ENCODE results near the gene SPTLC1. TPM values are rescaled to one million over a fixed set of nuclear protein-coding genes. Genes with fewer than 3 reads are reported as not detected.
"Not testable (repeated sequence)": the region's sequence is repeated elsewhere in the genome, so short reads cannot be mapped to it uniquely, and the experiment has no call there.

Gene SPTLC1
- total and polyA plus RNA-seq, 10 of the 15 experiments (the other 5 are each of a cell fraction or from before 2014, with no cell fraction given): 38.0 to 68.7 (median 52.8) TPM

- Histone ChIP-seq H3K4me1 (ENCODE audit: control insufficient read depth, insufficient read depth, low read length) (no peaks in the 10 kb centered on the region), H3K27ac (ENCODE audit: control insufficient read depth, insufficient read depth) (no peak overlapping the region), H3K9ac (ENCODE audit: control insufficient read depth, insufficient read depth, low read length) (no peak overlapping the region), H3K4me3 (no peak overlapping the region), H3K36me3 (ENCODE audit: control insufficient read depth in 2 of 2, insufficient read depth in 2 of 2, low read length in 1 of 2) (peaks cover 0 to 3% of the 10 kb centered on the region in 2 experiments; a peak in 1 of 4 replicates), H3K27me3 (replicated peaks in 1 of 2; ENCODE audit: control insufficient read depth in 2 of 2, insufficient read depth in 2 of 2, low read length in 1 of 2) (no peaks in the 10 kb centered on the region), H4K20me1 (ENCODE audit: control insufficient read depth, insufficient read depth) (no peaks in the 10 kb centered on the region), H2AFZ (ENCODE audit: control insufficient read depth, low read depth, low read length) (no peak overlapping the region), H3K79me2 (ENCODE audit: control insufficient read depth, insufficient read depth, low read length) (no peaks in the 10 kb centered on the region), H3K9me3 (replicated peaks; ENCODE audit: control insufficient read depth, insufficient read depth, low read length) (no peaks in the 10 kb centered on the region; the same call in 2 of the 3 replicates), H3K4me2 (ENCODE audit: control insufficient read depth, insufficient read depth) (no peak overlapping the region)
- RAD21 ChIA-PET (ENCODE audit: unreplicated experiment): no interaction called here
- FAIRE-seq (no peak), DNase-seq (ENCODE audit: low read depth, low spot score) (no peak), ATAC-seq (no peak)
- POLR2A ChIA-PET: no interaction called here
- WGBS (ENCODE audit: insufficient coverage, insufficient replicate concordance, low lambda C conversion rate, missing lambda C conversion rate): 97% methylated on average over 31 of the region's 31 CpGs
- SMC1A ChIA-PET (ENCODE audit: uncharacterized antibody, unreplicated experiment): no interaction called here
- no TSS peak for BruUV-seq (replicated peaks)
- intact Hi-C loops (cut with micrococcal nuclease; ENCODE audit: unreplicated experiment) (no loop called here), in situ Hi-C loops (cut with MboI) (no loop called here)
- TF ChIP-seq SUPT20H (IDR thresholded peaks at IDR 0.05; ENCODE audit: borderline replicate concordance, control insufficient read depth, low read depth, low read length) (no peak), ASH2L (IDR thresholded peaks at IDR 0.05; ENCODE audit: borderline replicate concordance, low read depth) (no peak), SMAD1 (IDR thresholded peaks at IDR 0.05; ENCODE audit: low read depth, partially characterized antibody) (no peak), IKZF1 (conservative IDR thresholded peaks at IDR 0.05) (no peak), SRF (IDR thresholded peaks at IDR 0.05; ENCODE audit: low read depth in 2 of 2, low read length in 2 of 2) (no peak), CEBPB (IDR thresholded peaks at IDR 0.05; ENCODE audit: borderline replicate concordance in 1 of 2, low read depth in 2 of 2, low read length in 2 of 2) (no peak), ZNF592 (IDR thresholded peaks at IDR 0.05) (no peak), KAT2A (conservative IDR thresholded peaks at IDR 0.05; ENCODE audit: control insufficient read depth, low read depth, low read length) (no peak), ZNF384 (IDR thresholded peaks at IDR 0.05; ENCODE audit: borderline replicate concordance, low read depth, low read length) (no peak)
- CTCF ChIA-PET: no interaction called here
Observed at GRCh38 chr9:92026206-92027002, 88.8 kb downstream of the SPTLC1 start.

GRCh38 chr9:92021785-92022541 is 93.2 kb downstream of the SPTLC1 start:
- H4K20me1 ChIP-seq (ENCODE audit: control insufficient read depth, insufficient read depth); H3K27ac ChIP-seq (ENCODE audit: control insufficient read depth, insufficient read depth); ATAC-seq; SMC1A ChIA-PET (ENCODE audit: uncharacterized antibody, unreplicated experiment); H2AFZ ChIP-seq (ENCODE audit: control insufficient read depth, low read depth, low read length); H3K4me2 ChIP-seq (ENCODE audit: control insufficient read depth, insufficient read depth); H3K27me3 ChIP-seq (replicated peaks in 1 of 2; ENCODE audit: control insufficient read depth in 2 of 2, insufficient read depth in 2 of 2, low read length in 1 of 2); H3K4me1 ChIP-seq (ENCODE audit: control insufficient read depth, insufficient read depth, low read length); H3K79me2 ChIP-seq (ENCODE audit: control insufficient read depth, insufficient read depth, low read length); CTCF ChIA-PET; in situ Hi-C loops (cut with MboI); H3K9me3 ChIP-seq (replicated peaks; ENCODE audit: control insufficient read depth, insufficient read depth, low read length); H3K9ac ChIP-seq (ENCODE audit: control insufficient read depth, insufficient read depth, low read length); H3K36me3 ChIP-seq (ENCODE audit: control insufficient read depth in 2 of 2, insufficient read depth in 2 of 2, low read length in 1 of 2); intact Hi-C loops (cut with micrococcal nuclease; ENCODE audit: unreplicated experiment); FAIRE-seq; DNase-seq (ENCODE audit: low read depth, low spot score); BruUV-seq (replicated peaks); RAD21 ChIA-PET (ENCODE audit: unreplicated experiment); H3K4me3 ChIP-seq: not testable (repeated sequence)
- 28% methylated on average over 7 of the region's 7 CpGs for WGBS (ENCODE audit: insufficient coverage, insufficient replicate concordance, low lambda C conversion rate, missing lambda C conversion rate)
- POLR2A ChIA-PET: interaction anchor here (0.7 kb wide), 1 partner anchor 101 kb away, joined by 3 read pairs; no protein-coding TSS in a partner anchor

Measured in GM12878 (cell line).